IMR-90 (cell line): Measurements from ENCODE around the gene RIPPLY1. TPM values are rescaled to one million over a fixed set of nuclear protein-coding genes. Genes with fewer than 3 reads are reported as not detected.

Source experiments
- ATAC-seq: fragments of 200-7000 bp; cut with Tn5 transposase; 2 replicates; pipeline ENCODE4 v1.9.1; 2020; ENCODE audit warnings: low read depth, mild to moderate bottlenecking, moderate library complexity
- BruUV-seq: library from RNA; stranded (reverse); fragments of 400-500 nt; replicated peaks from 2 replicates; lab custom pipeline; 2021; lab: Mats Ljungman, UMichigan
- CTCF ChIA-PET: fragments of 300-600 bp; formaldehyde crosslinking; extraction: SDS; loops from one replicate; lab custom pipeline; 2021; ENCODE audit warnings: antibody characterized with exemption; lab: Yijun Ruan, JAX
- POLR2A ChIA-PET: fragments of 300-600 bp; sonication (Branson Sonifier 250); formaldehyde crosslinking; loops from one replicate; lab custom pipeline; 2022; ENCODE audit warnings: antibody characterized with exemption; ENCODE audit not compliant: unreplicated experiment; lab: Charles Lee
- DNase-seq: peaks from one replicate; pipeline ENCODE4 v3.0.0; 2013
- H2AFZ ChIP-seq: replicated peaks from 2 replicates; pipeline ENCODE3; 2013; ENCODE audit warnings: low read length, mild to moderate bottlenecking; ENCODE audit not compliant: poor library complexity
- H2AK5ac ChIP-seq: 2 replicates; pipeline ENCODE4 v1.6.1; 2013; ENCODE audit warnings: low read depth, low read length, inconsistent platforms
- H2AK9ac ChIP-seq: replicated peaks from 2 replicates; pipeline ENCODE3; 2013; ENCODE audit warnings: mild to moderate bottlenecking, low read depth, low read length, moderate library complexity; ENCODE audit not compliant: poor library complexity
- H2BK120ac ChIP-seq: 2 replicates; pipeline ENCODE4 v1.6.1; 2013; ENCODE audit warnings: low read depth, low read length, inconsistent platforms
- H2BK15ac ChIP-seq: 3 replicates; pipeline ENCODE4 v1.6.1; 2013; ENCODE audit warnings: low read depth, low read length, inconsistent platforms
- H2BK20ac ChIP-seq: 2 replicates; pipeline ENCODE4 v1.6.1; 2013; ENCODE audit warnings: low read depth, mild to moderate bottlenecking, inconsistent platforms, low read length, moderate library complexity
- H2BK5ac ChIP-seq: 2 replicates; pipeline ENCODE4 v1.6.1; 2013; ENCODE audit warnings: mild to moderate bottlenecking, low read depth, low read length, inconsistent platforms; ENCODE audit not compliant: poor library complexity, severe bottlenecking
- H3K14ac ChIP-seq: replicated peaks from 2 replicates; pipeline ENCODE4 v1.6.1; 2013; ENCODE audit warnings: low read depth, low read length, inconsistent platforms
- H3K18ac ChIP-seq: 2 replicates; pipeline ENCODE4 v1.6.1; 2013; ENCODE audit warnings: low read depth, low read length, control low read depth
- H3K23ac ChIP-seq: 2 replicates; pipeline ENCODE4 v1.6.1; 2013; ENCODE audit warnings: low read depth, low read length, inconsistent platforms
- H3K27ac ChIP-seq: 2 replicates; pipeline ENCODE4 v1.5.1; 2013; ENCODE audit warnings: mild to moderate bottlenecking, control low read depth, low read length; ENCODE audit not compliant: insufficient read depth
- H3K27me3 ChIP-seq: 2 replicates; pipeline ENCODE4 v1.6.1; 2013; ENCODE audit warnings: low read length; ENCODE audit not compliant: control insufficient read depth, insufficient read depth
- H3K36me3 ChIP-seq: 2 replicates; pipeline ENCODE4 v1.6.1; 2013; ENCODE audit warnings: low read length, mixed read lengths; ENCODE audit not compliant: control insufficient read depth, insufficient read depth
- H3K4ac ChIP-seq: 2 replicates; pipeline ENCODE4 v1.6.1; 2013; ENCODE audit warnings: low read depth, low read length, inconsistent platforms
- H3K4me1 ChIP-seq: 2 replicates; pipeline ENCODE4 v1.6.1; 2013; ENCODE audit warnings: low read length, mixed read lengths; ENCODE audit not compliant: control insufficient read depth, insufficient read depth
- H3K4me2 ChIP-seq: 2 replicates; pipeline ENCODE4 v1.6.1; 2013; ENCODE audit warnings: low read depth, mild to moderate bottlenecking, control low read depth, low read length, moderate library complexity
- H3K4me3 ChIP-seq: 2 replicates; pipeline ENCODE4 v1.5.1; 2013; ENCODE audit warnings: low read depth, mild to moderate bottlenecking, control low read depth, low read length, moderate library complexity; ENCODE audit not compliant: insufficient read depth
- H3K56ac ChIP-seq: 2 replicates; pipeline ENCODE4 v1.6.1; 2013; ENCODE audit warnings: low read length, inconsistent platforms; ENCODE audit not compliant: insufficient read depth; ENCODE audit errors: extremely low read depth
- H3K79me1 ChIP-seq, 2 experiments: 2 replicates each; pipeline ENCODE4 v1.6.1; 2013; ENCODE audit warnings: low read length in 2 of 2, inconsistent platforms in 1 of 2, low read depth in 1 of 2
- H3K9ac ChIP-seq: 2 replicates; pipeline ENCODE4 v1.6.1; 2013; ENCODE audit warnings: low read depth, low read length, control low read depth
- H3K9me1 ChIP-seq: 2 replicates; pipeline ENCODE4 v1.6.1; 2013; ENCODE audit warnings: low read length, inconsistent platforms; ENCODE audit not compliant: insufficient read depth
- H3K9me3 ChIP-seq: 2 replicates; pipeline ENCODE4 v1.6.1; 2013; ENCODE audit warnings: low read length; ENCODE audit not compliant: control insufficient read depth, insufficient read depth
- H4K20me1 ChIP-seq: 2 replicates; pipeline ENCODE4 v1.6.1; 2013; ENCODE audit warnings: low read length, inconsistent platforms; ENCODE audit not compliant: insufficient read depth
- H4K5ac ChIP-seq: 2 replicates; pipeline ENCODE4 v1.6.1; 2013; ENCODE audit warnings: mild to moderate bottlenecking, low read depth, low read length, control low read depth
- H4K8ac ChIP-seq, 2 experiments: 2 replicates each; pipeline ENCODE4 v1.6.1; 2013; ENCODE audit warnings: low read depth in 2 of 2, low read length in 2 of 2, control low read depth in 1 of 2, inconsistent platforms in 1 of 2
- H4K91ac ChIP-seq: 2 replicates; pipeline ENCODE4 v1.6.1; 2013; ENCODE audit warnings: low read depth, low read length, inconsistent platforms; ENCODE audit not compliant: insufficient read depth
- CEBPB ChIP-seq: IDR thresholded peaks from 2 replicates; pipeline ENCODE4 v1.6.1; 2012; ENCODE audit warnings: low read depth, low read length, improper control_type of control experiment
- MAZ ChIP-seq: IDR thresholded peaks from 2 replicates; pipeline ENCODE4 v1.6.1; 2012; ENCODE audit warnings: low read depth, mild to moderate bottlenecking, low read length, improper control_type of control experiment, moderate library complexity, borderline replicate concordance
- POLR2A ChIP-seq: IDR thresholded peaks from 2 replicates; pipeline ENCODE4 v1.6.1; 2012; ENCODE audit warnings: mild to moderate bottlenecking, low read depth, low read length
- WGBS, 2 experiments: methylation state at CpG; one replicate each; pipeline versions ENCODE4 v1.1.5 to v1.1.7; 2013; ENCODE audit warnings: missing lambda C conversion rate in 2 of 2; ENCODE audit not compliant: insufficient read length in 1 of 2; ENCODE audit errors: extremely low coverage in 2 of 2; 5-methylcytosine and 5-hydroxymethylcytosine counted together
- dilution Hi-C: fragments of 300-500 bp; cut with HindIII; formaldehyde crosslinking; loops from one replicate; pipeline ENCODE4 v1.14.3; 2018; ENCODE audit warnings: low sequenced_read_pairs; ENCODE audit not compliant: unreplicated experiment
- in situ Hi-C: fragments of 300-500 bp; cut with MboI; formaldehyde crosslinking; loops from 3 replicates; pipeline ENCODE4 v1.14.3; 2019; ENCODE audit warnings: low sequenced_read_pairs, inconsistent platforms, mixed read lengths
- intact Hi-C: fragments of 100-400 bp; cut with micrococcal nuclease; formaldehyde crosslinking; loops from 2 replicates; pipeline ENCODE4 v1.10.0; 2022
- polyA plus RNA-seq, 3 experiments: library from polyadenylated mRNA; depleted of rRNA; stranded (reverse); fragments of >200 nt; gene quantifications; 2 replicates each; pipeline ENCODE4 v1.2.3, GENCODE V29; 2012; ENCODE audit warnings: low replicate concordance in 1 of 3
- total RNA-seq: library from RNA; depleted of rRNA; stranded (reverse); fragments of >200 nt; gene quantifications from 2 replicates; pipeline ENCODE4 v1.2.3, GENCODE V29; 2012

Gene RIPPLY1
- total and polyA plus RNA-seq, 2 of the 4 experiments (the other 2 are of a cell fraction), result not detected

DNA sequence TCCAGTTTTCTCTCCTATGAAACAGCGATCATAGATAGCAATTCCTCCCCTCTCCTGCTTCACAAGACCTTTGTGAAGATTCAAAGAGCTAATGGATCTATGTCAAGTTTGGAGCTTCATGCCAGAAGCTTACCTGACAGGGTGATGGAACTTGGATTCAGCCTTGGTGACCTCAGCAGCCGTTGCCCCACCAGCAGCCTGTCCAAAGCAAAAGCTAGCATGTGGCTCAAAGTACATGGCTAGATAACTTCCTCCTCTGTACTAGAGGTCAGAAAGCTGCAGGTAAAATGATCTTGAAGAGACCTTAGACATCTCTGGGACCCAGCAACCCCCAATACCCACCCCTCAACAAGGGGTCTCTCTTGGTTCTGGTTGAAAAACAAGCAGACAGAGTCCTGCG, 1.8 kb downstream of the RIPPLY1 start:
- Histone ChIP-seq H3K56ac (no peak overlapping the region), H2AK9ac (no peak overlapping the region), H3K36me3 (no peaks in the 10 kb centered on the region), H3K4me1 (no peaks in the 10 kb centered on the region), H3K27ac (no peak overlapping the region), H3K27me3 (peaks cover 12% of the 10 kb centered on the region), H3K18ac (no peak overlapping the region), H3K23ac (no peak overlapping the region), H3K4me2 (no peak overlapping the region), H3K14ac (no peak overlapping the region), H3K9me1 (peaks cover 1% of the 10 kb centered on the region; the same call in 1 of the 2 replicates), H2BK15ac (no peak overlapping the region), H3K79me1 (no peaks in the 10 kb centered on the region), H4K91ac (no peak overlapping the region), H3K9me3 (no peaks in the 10 kb centered on the region), H4K5ac (no peak overlapping the region), H3K9ac (no peak overlapping the region), H4K8ac (no peak overlapping the region), H2AK5ac (no peak overlapping the region), H2BK20ac (no peak overlapping the region), H4K20me1 (no peaks in the 10 kb centered on the region), H2AFZ (no peak overlapping the region), H3K4ac (no peak overlapping the region), H3K4me3 (no peak overlapping the region), H2BK5ac (no peak overlapping the region), H2BK120ac (no peak overlapping the region)
- POLR2A ChIA-PET, result no interaction called here
- no TSS peak for BruUV-seq
- intact Hi-C loops, result no loop called here
- DNase-seq (no peak), ATAC-seq (no peak)
- no CpG with 5 or more reads among the region's 3 CpGs for WGBS, 2 experiments
- in situ Hi-C loops, result no loop called here
- TF ChIP-seq POLR2A, result no peak
- TF ChIP-seq MAZ, result no peak
- TF ChIP-seq CEBPB, result no peak
- CTCF ChIA-PET, result no interaction called here
- dilution Hi-C loops, result no loop called here
